ENCODE data around the gene EIF5A2.
A peak's percentile ranks its signal among the peaks of the same experiment; 100 is the strongest.
"Not testable (repeated sequence)": the region's sequence is repeated elsewhere in the genome, so short reads cannot be mapped to it uniquely, and the experiment has no call there.

The EIF5A2 gene

GRCh38 chr3:170908235-170909116 is at the start of gene EIF5A2:
Gene EIF5A2, minus strand, starts transcription at chr3:170908637. Its CDS starts 831 bp downstream, at chr3:170907806.
- DNase-seq (ENCODE audit: extremely low read depth in 1 of 2, low read depth in 1 of 2), result peak; percentile 91 to 93

- no peak for DNase-seq (ENCODE audit: extremely low read depth in 1 of 2, low read depth in 1 of 2)
Measured at GRCh38 chr3:170956647-170957046, 48.2 kb upstream of the EIF5A2 start.

GRCh38 chr3:170953736-170954135 is 45.3 kb upstream of the EIF5A2 start:
- no peak for DNase-seq (ENCODE audit: extremely low read depth in 1 of 2, low read depth in 1 of 2)

- no peak for DNase-seq (ENCODE audit: extremely low read depth in 1 of 2, low read depth in 1 of 2)
Measured at GRCh38 chr3:170953229-170953628, 44.8 kb upstream of the EIF5A2 start.

GRCh38 chr3:170949211-170949610 is 40.8 kb upstream of the EIF5A2 start:
- DNase-seq (ENCODE audit: extremely low read depth in 1 of 2, low read depth in 1 of 2), result no peak

GRCh38 chr3:170947018-170947769 is 38.8 kb upstream of the EIF5A2 start:
- no peak for DNase-seq (ENCODE audit: extremely low read depth in 1 of 2, low read depth in 1 of 2)

GRCh38 chr3:170942011-170942410 is 33.6 kb upstream of the EIF5A2 start:
- no peak for DNase-seq (ENCODE audit: extremely low read depth in 1 of 2, low read depth in 1 of 2)

- DNase-seq (ENCODE audit: extremely low read depth in 1 of 2, low read depth in 1 of 2), result no peak
Measured at GRCh38 chr3:170941551-170941950, 33.1 kb upstream of the EIF5A2 start.

- not testable (repeated sequence) for DNase-seq (ENCODE audit: extremely low read depth in 1 of 2, low read depth in 1 of 2)
Measured at GRCh38 chr3:170933039-170933438, 24.6 kb upstream of the EIF5A2 start.

- not testable (repeated sequence) for DNase-seq (ENCODE audit: extremely low read depth in 1 of 2, low read depth in 1 of 2)
Measured at GRCh38 chr3:170923553-170923952, 15.1 kb upstream of the EIF5A2 start.

GRCh38 chr3:170918715-170919114 is 10.3 kb upstream of the EIF5A2 start:
- DNase-seq (ENCODE audit: extremely low read depth in 1 of 2, low read depth in 1 of 2), result no peak

GRCh38 chr3:170914690-170915089 is 6.3 kb upstream of the EIF5A2 start:
- DNase-seq (ENCODE audit: extremely low read depth in 1 of 2, low read depth in 1 of 2), result no peak

GRCh38 chr3:170914212-170914611 is 5.8 kb upstream of the EIF5A2 start:
- no peak for DNase-seq (ENCODE audit: extremely low read depth in 1 of 2, low read depth in 1 of 2)

- no peak for DNase-seq (ENCODE audit: extremely low read depth in 1 of 2, low read depth in 1 of 2)
Measured at GRCh38 chr3:170911051-170911450, 2.6 kb upstream of the EIF5A2 start.

GRCh38 chr3:170910542-170910941 is 2.1 kb upstream of the EIF5A2 start:
- no peak for DNase-seq (ENCODE audit: extremely low read depth in 1 of 2, low read depth in 1 of 2)

- no peak for DNase-seq (ENCODE audit: extremely low read depth in 1 of 2, low read depth in 1 of 2)
Measured at GRCh38 chr3:170909129-170909903, 879 bp upstream of the EIF5A2 start.

- no peak for DNase-seq (ENCODE audit: extremely low read depth in 1 of 2, low read depth in 1 of 2)
Measured at GRCh38 chr3:170907637-170908234, 701 bp downstream of the EIF5A2 start.

- DNase-seq (ENCODE audit: extremely low read depth in 1 of 2, low read depth in 1 of 2), result no peak
Measured at GRCh38 chr3:170905862-170906261, 2.6 kb downstream of the EIF5A2 start.

- DNase-seq (ENCODE audit: extremely low read depth in 1 of 2, low read depth in 1 of 2), result no peak
Measured at GRCh38 chr3:170903123-170903522, 5.3 kb downstream of the EIF5A2 start.

GRCh38 chr3:170899455-170899854 is 9.0 kb downstream of the EIF5A2 start:
- no peak for DNase-seq (ENCODE audit: extremely low read depth in 1 of 2, low read depth in 1 of 2)

- DNase-seq (ENCODE audit: extremely low read depth in 1 of 2, low read depth in 1 of 2), result no peak
Measured at GRCh38 chr3:170897978-170898377, 10.5 kb downstream of the EIF5A2 start.

Measured in stimulated activated CD8-positive, alpha-beta memory T cell treated with anti-CD3 and anti-CD28 coated beads, Interleukin-7, amount 100 ng/mL, for 48 hours (primary cell).